Stimulated activated CD8-positive, alpha-beta memory T cell treated with anti-CD3 and anti-CD28 coated beads, Interleukin-4, amount 100 ng/mL, for 24 hours (primary cell): ENCODE results near the gene GPAT2.
"Not testable (repeated sequence)": the region's sequence is repeated elsewhere in the genome, so short reads cannot be mapped to it uniquely, and the experiment has no call there.

Source experiments
- DNase-seq: peaks from one replicate; pipeline ENCODE4 v3.0.0-alpha.2; 2020; ENCODE audit warnings: low read depth

The GPAT2 gene

GRCh38 chr2:96034792-96035191 lies at the start of gene GPAT2:
TSS of gene GPAT2 (minus strand) at chr2:96034916. CDS start at chr2:96032359, 2,557 bp downstream.
- DNase-seq: not testable (repeated sequence)

GRCh38 chr2:96083989-96084857 lies 49.5 kb upstream of the GPAT2 start:
- no peak for DNase-seq

GRCh38 chr2:96083064-96083939 lies 48.6 kb upstream of the GPAT2 start:
- no peak for DNase-seq

GRCh38 chr2:96082211-96083063 lies 47.7 kb upstream of the GPAT2 start:
- no peak for DNase-seq

GRCh38 chr2:96081042-96081441 lies 46.3 kb upstream of the GPAT2 start:
- no peak for DNase-seq

- no peak for DNase-seq
Observed at GRCh38 chr2:96075199-96075771, 40.6 kb upstream of the GPAT2 start.

- DNase-seq: no peak
Observed at GRCh38 chr2:96074156-96074555, 39.4 kb upstream of the GPAT2 start.

GRCh38 chr2:96073170-96073775 lies 38.6 kb upstream of the GPAT2 start:
- DNase-seq: no peak

- no peak for DNase-seq
Observed at GRCh38 chr2:96072746-96073145, 38.0 kb upstream of the GPAT2 start.

- DNase-seq: not testable (repeated sequence)
Observed at GRCh38 chr2:96071977-96072491, 37.3 kb upstream of the GPAT2 start.

GRCh38 chr2:96071087-96071976 lies 36.6 kb upstream of the GPAT2 start:
- not testable (repeated sequence) for DNase-seq

GRCh38 chr2:96070351-96070750 lies 35.6 kb upstream of the GPAT2 start:
- not testable (repeated sequence) for DNase-seq

- not testable (repeated sequence) for DNase-seq
Observed at GRCh38 chr2:96069878-96070277, 35.2 kb upstream of the GPAT2 start.

GRCh38 chr2:96067902-96068581 lies 33.3 kb upstream of the GPAT2 start:
- not testable (repeated sequence) for DNase-seq

GRCh38 chr2:96067098-96067660 lies 32.5 kb upstream of the GPAT2 start:
- DNase-seq: not testable (repeated sequence)

GRCh38 chr2:96066511-96066910 lies 31.8 kb upstream of the GPAT2 start:
- DNase-seq: not testable (repeated sequence)

- not testable (repeated sequence) for DNase-seq
Observed at GRCh38 chr2:96065954-96066353, 31.2 kb upstream of the GPAT2 start.

GRCh38 chr2:96065381-96065930 lies 30.7 kb upstream of the GPAT2 start:
- no peak for DNase-seq
